ENCODE results near the gene MAPK13.

DNA sequence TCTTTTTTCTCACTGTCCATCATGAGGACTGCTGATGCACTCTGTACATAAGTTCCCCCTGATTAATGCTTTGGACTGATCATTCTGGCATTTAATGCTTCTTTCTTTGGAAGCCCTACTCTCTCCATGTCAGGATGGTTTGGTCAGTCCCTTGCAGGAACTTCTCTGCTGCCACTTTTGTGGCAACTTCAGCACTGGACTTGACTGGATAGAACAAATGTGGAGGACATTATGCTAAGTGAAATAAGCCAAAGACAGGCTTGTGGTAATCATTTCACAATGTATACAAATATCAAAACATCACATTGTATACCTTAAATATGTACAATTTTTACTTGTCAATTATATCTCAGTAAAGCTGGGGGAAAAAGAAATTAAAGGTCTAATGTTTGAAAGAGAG is 54.0 kb downstream of the MAPK13 start:
- TF ChIP-seq, protein P1, sequence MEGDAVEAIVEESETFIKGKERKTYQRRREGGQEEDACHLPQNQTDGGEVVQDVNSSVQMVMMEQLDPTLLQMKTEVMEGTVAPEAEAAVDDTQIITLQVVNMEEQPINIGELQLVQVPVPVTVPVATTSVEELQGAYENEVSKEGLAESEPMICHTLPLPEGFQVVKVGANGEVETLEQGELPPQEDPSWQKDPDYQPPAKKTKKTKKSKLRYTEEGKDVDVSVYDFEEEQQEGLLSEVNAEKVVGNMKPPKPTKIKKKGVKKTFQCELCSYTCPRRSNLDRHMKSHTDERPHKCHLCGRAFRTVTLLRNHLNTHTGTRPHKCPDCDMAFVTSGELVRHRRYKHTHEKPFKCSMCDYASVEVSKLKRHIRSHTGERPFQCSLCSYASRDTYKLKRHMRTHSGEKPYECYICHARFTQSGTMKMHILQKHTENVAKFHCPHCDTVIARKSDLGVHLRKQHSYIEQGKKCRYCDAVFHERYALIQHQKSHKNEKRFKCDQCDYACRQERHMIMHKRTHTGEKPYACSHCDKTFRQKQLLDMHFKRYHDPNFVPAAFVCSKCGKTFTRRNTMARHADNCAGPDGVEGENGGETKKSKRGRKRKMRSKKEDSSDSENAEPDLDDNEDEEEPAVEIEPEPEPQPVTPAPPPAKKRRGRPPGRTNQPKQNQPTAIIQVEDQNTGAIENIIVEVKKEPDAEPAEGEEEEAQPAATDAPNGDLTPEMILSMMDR (conservative IDR thresholded peaks at IDR 0.05; ENCODE audit: low read depth, low read length), result no peak
- no peak for TF ChIP-seq EZH2 (IDR thresholded peaks at IDR 0.05; ENCODE audit: borderline replicate concordance, low read depth, low read length, poor library complexity, severe bottlenecking)
